Fibroblast of skin of back (primary cell): ENCODE data around the gene LNP1. TPM values are rescaled to one million over a fixed set of nuclear protein-coding genes. Genes with fewer than 3 reads are reported as not detected.
"Not testable (repeated sequence)": the region's sequence is repeated elsewhere in the genome, so short reads cannot be mapped to it uniquely, and the experiment has no call there.

Experiments
- DNase-seq: peaks from one replicate; pipeline ENCODE4 v3.0.0-alpha.2; 2013
- polyA plus RNA-seq, 2 experiments: library from polyadenylated mRNA; unstranded; fragments of 120-200 nt; gene quantifications; one replicate each; pipeline ENCODE4 v1.2.1, GENCODE V29; 2013; ENCODE audit not compliant: insufficient read length in 2 of 2

The LNP1 gene
- 2.5 TPM for polyA plus RNA-seq (2013, experiment 1 of 2; ENCODE audit: insufficient read length)
- 1.4 TPM for polyA plus RNA-seq (2013, experiment 2 of 2; ENCODE audit: insufficient read length)

DNA sequence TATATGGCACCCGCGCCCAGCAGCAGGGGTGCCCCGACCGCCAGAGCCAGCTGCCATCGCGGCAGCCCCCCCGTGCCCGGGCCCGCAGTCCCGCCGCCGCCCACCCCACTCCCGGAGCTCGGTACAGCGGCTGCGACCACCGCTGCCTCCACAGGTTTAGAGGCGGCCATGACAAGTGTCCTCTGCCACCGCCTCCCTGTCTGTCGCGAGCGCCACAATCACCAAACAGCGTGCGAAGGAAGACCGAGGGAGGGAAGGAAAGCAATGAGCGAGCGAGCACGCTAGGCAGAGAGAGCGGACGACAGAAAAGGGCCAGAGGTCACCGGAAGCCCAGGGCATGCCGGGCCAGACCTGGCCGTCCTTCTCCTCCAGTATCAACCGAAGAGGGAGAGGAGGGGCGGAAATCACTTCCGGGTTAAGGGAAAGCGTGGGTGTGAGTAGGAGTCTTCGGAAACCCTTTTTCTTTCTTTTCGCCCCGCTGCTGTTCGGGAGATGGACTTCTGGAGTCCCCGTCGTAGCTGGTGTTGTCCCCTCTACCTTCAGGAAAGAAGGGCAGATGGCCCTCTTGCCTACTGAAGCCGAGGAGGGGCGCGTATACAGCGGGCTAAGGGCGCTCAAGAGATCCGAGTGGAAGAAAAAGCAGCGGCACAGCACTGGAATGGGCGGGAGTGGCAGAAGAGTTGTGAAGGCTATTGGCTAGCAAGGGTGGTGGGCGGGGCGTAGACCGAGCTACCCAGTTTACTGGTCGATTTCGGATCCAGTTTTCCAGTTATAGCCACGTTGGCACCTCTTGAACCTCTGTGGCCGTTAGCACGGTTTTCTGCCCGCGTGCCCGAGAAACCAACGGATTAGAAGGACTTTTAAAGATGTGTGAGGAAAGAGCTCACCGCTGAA is at the start of gene LNP1, which contains the start of gene TOMM70:
Gene LNP1 (plus strand): TSS at position 760 of the 894 bp plus-strand sequence. CDS start 28,191 bp downstream, outside the sequence.
Gene TOMM70 (minus strand): TSS at position 310 of the 894 bp plus-strand sequence. CDS start 140 bp downstream, at position 170.
- DNase-seq = peak; percentile 97

GRCh38 chr3:100351770-100352169 is 49.6 kb upstream of the LNP1 start:
- not testable (repeated sequence) for DNase-seq

DNA sequence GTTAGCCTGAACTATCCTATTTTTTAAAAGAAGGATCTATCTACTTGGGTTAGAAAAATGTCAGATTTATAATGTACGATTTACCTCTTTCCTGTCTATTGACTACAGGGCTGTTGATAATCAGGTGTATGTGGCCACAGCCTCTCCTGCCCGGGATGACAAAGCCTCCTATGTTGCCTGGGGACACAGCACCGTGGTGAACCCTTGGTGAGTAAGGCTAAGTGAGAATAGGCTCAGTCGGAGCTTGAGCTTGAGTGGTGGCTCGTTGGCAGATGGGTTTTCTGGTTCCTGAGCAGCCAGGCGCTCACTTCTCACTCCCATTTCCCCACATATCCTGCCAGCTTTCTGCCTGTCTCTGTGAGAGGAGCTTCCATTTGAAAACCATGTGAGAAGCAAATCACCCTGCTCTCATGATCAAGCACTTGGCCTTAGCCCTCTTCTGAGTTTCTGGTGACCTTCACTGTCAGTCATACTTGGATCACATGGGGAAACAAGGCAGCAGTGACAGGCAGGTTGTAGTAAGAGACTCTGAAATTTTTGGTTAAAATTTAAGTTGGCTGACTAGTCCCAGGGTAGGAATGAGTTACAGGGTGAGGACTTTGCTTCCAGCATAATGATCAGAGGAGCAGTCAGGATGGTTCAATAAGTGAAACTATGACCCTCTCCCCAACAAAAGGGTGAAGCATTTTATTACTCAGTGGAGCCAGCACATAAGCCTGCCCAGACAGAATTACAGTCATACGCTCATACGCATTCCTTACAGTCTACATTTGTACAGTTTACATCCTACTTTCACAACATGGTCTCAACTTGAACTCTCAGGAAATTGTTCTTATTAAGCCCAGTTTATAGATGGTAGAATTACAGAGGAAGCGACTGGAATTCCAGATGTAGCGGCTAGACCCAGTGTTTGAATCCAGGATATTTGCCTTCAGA is 48.8 kb upstream of the LNP1 start:
- DNase-seq = peak; percentile 16

DNA sequence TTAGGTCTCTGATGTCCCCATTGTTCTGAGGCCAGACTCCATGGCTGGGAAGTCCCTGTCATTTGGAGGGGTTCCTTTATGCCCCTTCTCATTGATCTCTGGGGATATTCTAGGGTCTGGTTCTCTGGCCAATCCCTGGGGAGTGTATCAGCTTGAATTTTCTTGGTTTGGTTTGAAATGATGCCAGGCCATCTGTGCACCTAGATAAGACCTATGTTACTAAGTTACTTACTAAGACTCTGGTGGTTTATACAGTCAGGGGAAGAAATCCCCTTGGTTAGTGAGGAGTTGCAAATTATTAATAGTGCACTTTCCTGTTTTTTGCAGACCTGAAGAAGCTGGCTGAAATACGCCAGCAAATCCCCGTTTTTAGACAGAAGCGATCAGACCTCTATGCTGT is 46.5 kb upstream of the LNP1 start:
- DNase-seq = no peak

- DNase-seq = no peak
These were observed 42.9 kb upstream of the LNP1 start for GRCh38 chr3:100358413-100358812.

GRCh38 chr3:100359035-100359434 is 42.3 kb upstream of the LNP1 start:
- DNase-seq = no peak

DNA sequence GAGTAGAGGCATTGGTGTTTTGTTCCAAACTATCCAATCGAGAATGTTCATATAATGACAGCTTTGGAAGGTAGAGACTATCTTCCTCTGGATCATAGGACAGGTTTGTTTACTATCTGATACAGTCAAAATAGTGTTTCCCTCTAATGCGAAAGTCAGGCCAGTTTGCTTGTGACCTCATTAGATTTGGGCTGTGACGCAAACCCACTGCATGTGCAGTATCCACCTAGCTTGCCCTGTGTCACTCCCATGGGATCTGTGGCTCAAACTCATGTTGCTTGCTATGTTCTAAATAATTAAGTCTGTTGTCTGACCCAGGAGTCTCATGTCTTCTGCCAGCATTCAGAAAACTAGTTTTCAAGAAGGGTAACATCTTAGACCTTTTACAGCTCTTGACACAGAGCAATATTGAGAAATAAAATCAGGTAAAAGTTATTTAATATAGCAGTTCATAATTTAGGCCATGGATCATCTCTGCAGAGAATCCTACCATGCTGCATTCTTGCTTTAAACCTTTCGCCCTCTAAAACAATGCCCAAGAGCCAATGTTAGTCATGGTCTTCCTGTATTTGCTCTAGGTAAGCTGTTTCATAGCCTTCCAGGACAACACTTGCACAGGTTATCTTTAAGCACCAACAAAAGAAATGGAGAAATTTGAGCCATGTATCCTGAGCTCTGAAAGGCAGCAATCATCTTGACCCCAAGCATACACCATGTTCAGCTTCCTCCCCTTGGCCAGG is 40.4 kb upstream of the LNP1 start:
- no peak for DNase-seq

- no peak for DNase-seq
These were observed 39.4 kb upstream of the LNP1 start for GRCh38 chr3:100361897-100362296.

DNA sequence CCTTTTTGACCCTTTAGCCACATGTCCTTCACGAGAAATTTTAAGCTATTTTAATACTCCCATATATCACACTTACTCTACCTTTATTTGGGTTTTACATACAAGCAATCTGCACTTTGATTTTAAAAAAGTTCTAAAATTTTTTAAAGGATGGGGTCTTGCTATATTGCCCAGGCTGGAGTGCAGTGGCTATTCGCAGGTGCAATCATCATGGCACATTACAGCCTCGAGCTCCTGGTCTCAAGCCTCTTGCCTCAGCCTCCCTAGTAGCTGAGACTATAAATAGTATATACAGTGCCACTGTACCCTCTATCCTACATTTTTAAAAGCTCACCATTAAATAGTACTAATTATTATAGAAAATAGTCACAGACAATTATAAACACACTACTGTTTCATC is 36.9 kb upstream of the LNP1 start:
- no peak for DNase-seq

DNA sequence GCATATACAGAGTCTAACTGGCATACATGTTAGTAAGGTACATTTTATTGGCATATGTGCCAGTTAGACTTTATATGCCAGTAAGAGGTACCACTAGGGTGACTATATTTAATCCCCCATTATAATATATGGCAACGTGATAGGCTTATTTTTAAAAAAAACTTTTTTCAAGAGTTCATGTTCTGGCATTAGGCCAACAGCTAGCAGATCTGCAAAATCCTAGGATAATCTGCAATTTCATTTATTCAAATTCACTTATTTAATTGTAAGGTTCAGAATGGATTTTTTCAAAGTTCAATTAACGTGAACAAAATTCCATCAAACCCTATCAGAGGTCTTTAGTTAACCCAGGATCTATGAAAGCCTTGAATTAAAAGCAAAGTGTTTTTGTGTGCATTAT is 34.9 kb upstream of the LNP1 start:
- DNase-seq = no peak

- no peak for DNase-seq
These were observed 32.9 kb upstream of the LNP1 start for GRCh38 chr3:100368441-100368840.

- DNase-seq = peak; percentile 34
These were observed 30.6 kb upstream of the LNP1 start for GRCh38 chr3:100370756-100371155.

GRCh38 chr3:100374521-100374920 is 26.8 kb upstream of the LNP1 start:
- no peak for DNase-seq

GRCh38 chr3:100376301-100376700 is 25.0 kb upstream of the LNP1 start:
- DNase-seq = no peak

- peak; percentile 55 for DNase-seq
These were observed 16.4 kb upstream of the LNP1 start for GRCh38 chr3:100384733-100385525.

GRCh38 chr3:100386437-100387074 is 14.8 kb upstream of the LNP1 start:
- peak; percentile 42 for DNase-seq

- DNase-seq = no peak
These were observed 12.3 kb upstream of the LNP1 start for GRCh38 chr3:100389025-100389424.

GRCh38 chr3:100395679-100396431 is 5.5 kb upstream of the LNP1 start:
- no peak for DNase-seq

GRCh38 chr3:100396967-100397366 is 4.4 kb upstream of the LNP1 start:
- DNase-seq = no peak
